HG03575 (cell line): ENCODE results near the gene DOK1.
"Not testable (repeated sequence)": the region's sequence is repeated elsewhere in the genome, so short reads cannot be mapped to it uniquely, and the experiment has no call there.

ENCODE experiments used
- ATAC-seq: cut with Tn5 transposase; IDR thresholded peaks from one replicate; pipeline ENCODE4 v1.9.1; 2021; ENCODE audit not compliant: unreplicated experiment, insufficient number of reproducible peaks, low FRiP score; ENCODE audit errors: extremely low read depth

The DOK1 gene

DNA sequence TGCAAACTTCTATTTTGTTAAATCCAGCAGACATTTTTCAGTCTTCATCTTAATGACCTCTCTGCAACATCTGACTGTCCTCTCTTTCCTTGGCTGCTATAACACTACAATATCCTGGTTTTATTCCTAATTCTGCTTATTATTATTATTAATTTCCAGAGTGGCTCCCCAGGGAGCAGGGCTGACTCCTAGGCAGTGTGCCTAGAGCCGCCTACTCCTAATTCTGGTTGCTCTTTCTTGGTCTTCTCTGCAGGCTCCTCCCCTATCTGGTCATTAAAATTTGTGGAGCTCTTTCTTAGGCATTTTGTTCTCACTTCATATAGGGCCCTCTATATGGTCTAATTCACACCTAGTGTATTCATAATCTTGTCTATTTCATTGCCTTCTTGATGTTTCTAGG is 11.5 kb upstream of the DOK1 start:
- ATAC-seq, result no peak

DNA sequence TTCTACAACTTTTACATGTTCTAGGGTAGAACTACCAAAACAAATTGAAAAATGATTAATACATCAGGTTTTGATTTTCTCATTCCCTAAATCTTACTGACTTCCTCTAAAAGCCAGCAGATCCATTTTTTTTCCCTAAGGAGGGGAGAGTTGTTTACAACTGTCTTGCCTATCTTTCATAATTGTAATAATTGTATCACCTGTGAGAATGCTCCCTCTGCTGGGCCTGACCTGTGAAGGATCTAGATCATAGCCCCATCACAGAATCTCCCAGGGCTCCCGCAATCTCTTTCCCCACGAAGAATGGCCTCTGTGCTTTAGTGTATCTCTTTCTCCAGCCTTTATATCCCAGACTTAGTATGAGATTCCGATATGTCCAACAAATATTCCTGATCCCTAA is 9.9 kb upstream of the DOK1 start:
- no peak for ATAC-seq

DNA sequence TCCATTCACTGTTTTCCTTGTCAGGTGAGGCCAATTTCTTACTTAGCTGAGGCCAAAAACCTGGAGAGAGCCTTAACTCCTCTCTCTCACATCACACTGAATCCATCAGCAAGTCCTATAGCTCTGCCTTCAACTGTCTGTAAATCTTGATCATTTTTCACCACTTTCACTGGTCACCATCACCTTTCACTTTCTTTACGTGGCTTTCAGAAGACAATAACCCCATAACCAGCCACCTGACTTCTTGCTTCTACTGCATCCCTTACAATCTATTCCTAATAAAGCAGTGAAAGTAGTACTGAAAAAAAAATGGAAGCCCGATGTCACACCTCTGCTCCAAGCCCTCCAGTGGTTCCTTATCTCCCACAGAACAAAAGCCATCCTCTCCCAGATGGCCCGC is 8.5 kb upstream of the DOK1 start:
- ATAC-seq, result no peak

DNA sequence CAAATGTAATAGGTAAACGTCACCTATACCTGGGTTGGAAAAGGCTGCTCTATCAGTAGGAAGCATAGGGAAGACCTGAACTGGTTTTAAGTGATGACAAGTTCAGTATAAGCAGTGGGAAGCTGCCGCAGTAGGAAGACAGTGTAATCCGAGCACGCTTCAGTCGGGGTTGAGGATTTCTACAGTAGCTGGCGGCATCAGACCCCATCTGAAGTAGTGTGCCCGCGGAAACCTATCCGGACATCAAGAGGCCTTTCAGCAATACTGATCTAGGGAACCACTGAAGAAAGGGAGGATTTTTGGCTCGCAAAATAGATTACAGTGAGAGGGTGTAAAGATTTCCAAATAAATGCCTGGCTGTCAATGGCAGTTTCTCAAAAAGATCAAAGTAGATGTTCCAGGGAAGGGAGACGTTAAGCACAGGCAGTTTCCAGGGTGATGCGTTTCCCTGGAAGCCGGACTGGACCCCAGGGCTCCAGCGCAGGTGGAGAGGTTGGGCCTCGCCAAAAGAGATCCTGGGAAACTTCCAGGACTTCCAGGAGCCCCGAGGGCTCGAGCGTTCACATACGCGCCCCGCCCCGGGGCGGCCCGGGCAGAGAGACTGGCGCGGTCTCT is 6.1 kb upstream of the DOK1 start:
- ATAC-seq, result no peak

DNA sequence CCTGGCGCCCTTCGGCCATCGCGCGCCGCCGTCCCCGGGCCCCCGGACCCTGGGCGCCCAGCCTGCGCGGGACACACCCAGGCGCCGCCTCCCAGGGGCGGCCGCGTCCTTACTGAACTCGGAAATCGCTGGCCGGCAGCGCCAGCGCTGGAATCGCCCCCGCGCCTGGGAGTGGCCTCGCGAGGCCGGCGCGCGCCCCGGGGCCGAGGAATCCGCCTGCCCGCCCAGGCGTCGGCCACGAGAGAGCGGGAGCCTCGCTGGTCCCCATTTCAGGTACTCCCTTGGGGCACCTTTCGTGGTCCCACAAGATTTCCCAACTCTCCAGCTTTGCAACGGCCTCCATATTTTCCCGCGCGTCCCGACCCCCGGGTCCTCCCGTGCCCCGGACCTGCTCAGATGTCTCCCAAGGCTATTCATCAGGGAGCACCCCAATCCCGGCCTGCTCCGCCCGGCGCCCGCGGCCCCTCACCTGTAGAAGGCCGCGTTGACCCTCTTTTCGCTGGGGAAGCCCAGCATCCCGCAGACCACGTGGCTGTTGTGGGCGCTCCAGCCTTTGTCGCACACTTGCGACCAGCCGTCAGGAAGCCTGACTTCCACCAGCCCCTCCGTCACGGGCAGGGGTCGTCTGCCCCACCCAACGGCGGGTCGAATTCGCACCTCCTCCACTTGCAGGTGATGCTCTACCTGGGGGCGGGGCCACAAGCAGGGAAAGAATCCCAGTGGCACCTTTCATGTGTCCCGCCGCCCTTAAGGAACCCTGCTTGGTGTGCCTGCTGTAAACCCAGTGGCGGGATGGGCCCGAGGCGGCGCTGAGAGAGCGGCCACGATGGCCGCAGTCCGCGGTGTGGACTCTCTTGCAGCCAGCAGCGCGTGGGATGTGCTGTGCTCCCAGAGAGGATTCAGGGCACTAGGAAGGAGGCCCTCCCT is 5.4 kb upstream of the DOK1 start:
- no peak for ATAC-seq

DNA sequence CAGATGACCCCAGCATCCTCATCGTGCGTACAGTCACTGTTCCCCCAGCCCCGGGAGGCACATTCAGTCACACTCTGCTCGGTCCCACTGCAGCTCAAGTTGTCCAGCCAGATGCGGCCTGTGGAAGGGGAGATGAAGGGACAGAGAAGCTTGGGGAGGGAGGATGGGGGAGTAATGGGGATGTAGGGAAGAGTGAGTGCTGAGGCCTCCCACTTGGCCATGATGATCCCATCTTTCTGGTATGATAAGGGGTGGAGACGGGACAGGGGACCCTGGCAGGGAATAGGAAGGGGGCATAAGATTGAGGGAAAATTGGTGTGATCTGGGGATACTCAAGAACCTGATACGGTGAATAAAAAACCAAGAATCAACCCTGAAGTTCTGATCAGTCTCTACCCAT is 4.3 kb upstream of the DOK1 start:
- ATAC-seq, result no peak

DNA sequence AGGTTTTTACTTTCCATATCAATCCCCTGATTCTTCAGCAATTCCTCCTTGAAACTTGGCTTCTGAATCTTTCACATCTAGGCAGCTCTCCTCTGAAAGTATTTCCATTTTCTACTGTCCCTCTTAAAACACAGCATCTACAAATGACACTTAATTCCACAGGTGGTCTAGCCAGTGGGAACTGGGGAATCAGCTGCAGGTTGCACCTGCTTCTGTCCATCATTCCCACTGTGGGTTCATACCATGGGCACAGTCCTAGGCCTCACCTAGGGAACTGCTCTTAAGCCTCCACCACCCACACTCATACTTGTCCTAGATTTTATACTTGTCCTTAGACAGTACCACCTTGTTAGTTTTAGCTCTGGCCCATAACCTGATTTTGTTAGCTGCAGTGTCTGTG is 3.0 kb upstream of the DOK1 start:
- ATAC-seq, result no peak

DNA sequence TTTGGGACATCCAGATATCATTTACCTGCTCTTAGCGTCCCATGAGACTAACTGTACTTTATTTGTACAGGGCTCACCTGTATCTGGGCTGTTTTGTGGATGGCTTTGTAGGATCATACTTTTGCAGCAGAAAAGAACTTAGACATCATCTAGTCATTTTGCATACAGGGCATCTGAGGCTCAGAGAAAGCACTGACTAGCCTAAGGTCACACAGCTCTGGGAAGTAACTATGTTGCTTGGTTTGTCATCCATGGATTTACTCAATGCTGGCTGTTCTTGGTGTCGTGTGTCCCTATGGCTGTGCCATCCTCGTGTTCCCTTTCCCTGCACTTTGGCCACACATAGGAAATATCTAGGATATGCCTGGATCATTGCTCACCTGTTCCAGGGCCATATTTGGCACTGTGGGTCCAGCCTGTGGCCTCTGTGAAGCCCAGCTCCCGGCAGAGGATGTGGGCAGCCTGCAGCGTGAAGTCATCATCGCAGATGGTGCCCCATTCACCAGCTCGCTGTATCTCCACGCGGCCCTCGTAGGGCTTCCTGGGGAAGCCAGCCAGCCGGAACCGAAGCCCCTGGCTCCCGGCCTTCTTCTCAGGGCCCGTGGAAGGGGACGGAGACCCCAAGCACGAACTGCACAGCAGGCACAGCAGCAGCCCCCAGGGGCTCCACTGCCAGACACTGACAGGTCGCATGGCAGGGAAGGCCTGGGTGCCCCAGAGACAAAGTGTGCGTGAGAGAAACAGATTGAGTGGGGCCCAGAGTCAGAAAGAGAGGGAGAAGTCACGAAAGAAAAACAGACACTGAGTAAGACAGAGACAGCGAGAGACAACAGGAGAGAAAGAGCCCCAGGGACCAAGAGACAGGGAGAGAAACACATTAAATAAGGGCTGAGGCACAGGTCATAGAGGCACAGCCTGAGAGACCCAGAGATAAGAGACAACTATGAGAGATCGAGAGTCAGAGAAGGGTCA is 2.3 kb upstream of the DOK1 start:
- ATAC-seq, result no peak

DNA sequence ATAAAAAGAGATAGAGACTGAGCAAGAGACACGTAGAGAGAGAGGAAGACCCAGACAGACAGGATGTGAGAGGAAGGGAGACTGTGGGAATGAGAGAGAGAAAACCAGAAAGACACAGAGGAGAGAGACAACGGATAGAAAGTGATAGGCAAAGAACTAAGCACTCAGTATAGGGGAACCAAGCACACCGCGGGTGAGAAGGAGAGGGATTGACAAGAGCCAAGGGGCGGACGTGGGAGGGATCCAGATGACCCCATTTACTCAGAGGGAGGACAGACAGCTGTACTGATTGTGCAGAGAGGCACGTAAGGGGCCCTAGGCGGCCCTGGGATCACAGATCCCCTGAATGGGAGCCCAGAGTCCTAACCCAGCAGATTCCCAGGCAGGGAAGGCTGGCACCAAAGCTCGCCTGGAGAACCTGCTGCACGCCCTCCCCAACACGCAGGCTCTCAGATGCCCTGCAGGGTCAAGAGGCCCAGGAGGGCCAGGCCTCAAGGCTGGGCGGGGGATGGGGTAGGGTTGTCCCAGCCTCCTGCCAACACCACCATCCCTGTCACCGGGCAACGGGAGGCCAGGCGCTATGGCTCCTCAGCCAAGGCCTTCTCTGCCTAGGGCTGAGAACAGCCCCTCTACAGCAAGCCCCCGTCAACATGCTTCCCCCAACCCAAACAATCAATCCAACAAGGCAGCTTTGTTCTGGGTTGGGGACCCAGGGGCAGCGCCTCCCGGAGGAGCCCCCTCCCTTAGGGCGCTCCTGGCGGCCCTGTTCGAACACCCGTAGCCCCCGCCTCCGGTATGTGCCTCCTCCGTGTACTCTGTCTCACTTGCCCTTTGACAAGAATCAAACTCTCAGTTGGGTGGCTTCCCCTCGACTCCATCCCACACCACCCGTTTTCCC is 1.4 kb upstream of the DOK1 start:
- ATAC-seq, result no peak

DNA sequence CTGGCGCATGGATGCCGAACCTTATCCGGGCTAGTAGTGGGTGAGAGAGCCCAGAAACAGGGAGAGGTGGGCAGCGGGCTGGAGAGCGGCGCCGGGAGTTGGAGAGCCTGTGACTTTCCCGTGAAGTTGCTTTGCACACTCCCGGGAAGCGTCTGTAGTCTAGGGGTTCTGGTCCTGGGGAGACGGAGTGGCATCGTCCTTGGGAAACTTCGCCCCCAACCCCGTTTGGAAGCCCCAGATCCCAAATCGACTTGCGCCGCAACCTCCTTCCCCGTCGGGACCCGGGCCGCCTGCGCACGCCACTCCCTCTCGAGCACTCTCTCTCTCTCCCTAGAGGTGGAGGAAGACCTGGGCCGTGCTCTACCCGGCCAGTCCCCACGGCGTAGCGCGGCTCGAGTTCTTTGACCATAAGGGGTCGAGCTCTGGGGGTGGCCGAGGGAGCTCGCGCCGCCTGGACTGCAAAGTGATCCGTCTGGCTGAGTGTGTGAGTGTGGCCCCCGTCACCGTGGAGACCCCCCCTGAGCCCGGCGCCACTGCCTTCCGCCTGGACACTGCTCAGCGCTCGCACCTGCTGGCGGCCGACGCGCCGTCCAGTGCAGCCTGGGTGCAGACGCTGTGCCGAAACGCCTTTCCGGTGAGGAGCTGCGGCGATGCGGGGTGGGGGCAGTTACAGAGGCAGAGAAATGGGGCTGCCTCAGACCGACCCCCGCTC is 456 bp downstream of the DOK1 start:
- ATAC-seq, result no peak

DNA sequence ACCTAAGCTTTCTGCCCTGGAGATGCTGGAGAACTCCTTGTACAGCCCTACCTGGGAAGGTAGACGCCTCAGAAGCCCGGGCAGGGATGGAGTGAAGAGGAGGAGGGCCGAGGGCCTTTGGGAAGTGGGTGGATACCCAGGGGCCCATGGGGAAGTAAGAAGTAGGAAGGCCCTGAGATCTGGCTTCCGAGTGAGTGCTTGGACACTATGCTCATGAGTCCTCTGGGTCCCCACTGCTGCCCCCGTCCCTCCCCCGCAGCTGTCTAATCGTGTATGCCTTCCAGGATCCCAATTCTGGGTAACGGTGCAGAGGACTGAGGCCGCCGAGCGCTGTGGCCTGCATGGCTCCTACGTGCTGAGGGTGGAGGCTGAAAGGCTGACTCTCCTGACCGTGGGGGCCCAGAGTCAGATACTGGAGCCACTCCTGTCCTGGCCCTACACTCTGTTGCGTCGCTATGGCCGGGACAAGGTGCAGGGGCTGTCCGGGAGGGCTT is 1.1 kb downstream of the DOK1 start:
- ATAC-seq, result no peak

DNA sequence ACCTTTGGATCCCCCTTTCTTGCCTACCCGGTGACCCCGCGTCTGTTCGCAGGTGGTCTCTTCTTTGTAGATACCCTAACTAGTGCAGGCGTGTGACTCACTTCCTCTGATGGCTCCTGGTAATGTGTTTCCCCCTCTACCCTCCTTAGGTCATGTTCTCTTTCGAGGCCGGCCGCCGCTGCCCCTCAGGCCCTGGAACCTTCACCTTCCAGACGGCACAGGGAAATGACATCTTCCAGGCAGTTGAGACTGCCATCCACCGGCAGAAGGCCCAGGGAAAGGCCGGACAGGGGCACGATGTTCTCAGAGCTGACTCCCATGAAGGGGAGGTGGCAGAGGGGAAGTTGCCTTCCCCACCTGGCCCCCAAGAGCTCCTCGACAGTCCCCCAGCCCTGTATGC is 1.6 kb downstream of the DOK1 start:
- no peak for ATAC-seq

DNA sequence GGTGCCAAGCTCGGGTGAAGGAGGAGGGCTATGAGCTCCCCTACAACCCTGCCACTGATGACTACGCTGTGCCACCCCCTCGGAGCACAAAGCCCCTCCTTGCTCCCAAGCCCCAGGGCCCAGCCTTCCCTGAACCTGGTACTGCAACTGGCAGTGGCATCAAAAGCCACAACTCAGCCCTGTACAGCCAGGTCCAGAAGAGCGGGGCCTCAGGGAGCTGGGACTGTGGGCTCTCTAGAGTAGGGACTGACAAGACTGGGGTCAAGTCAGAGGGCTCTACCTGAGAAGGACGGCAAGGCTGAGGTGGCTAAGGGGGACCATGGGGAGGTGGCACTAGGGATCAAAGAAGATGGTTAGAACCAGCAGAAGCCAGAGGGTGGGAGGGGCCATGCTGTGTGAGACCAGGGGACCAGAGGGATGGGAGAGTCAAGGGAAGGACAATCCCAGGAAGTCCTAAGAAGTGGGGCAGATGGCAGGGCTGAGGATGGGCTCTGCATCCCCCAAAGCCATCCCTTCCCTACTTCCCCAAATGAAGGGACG is 2.4 kb downstream of the DOK1 start:
- no peak for ATAC-seq

DNA sequence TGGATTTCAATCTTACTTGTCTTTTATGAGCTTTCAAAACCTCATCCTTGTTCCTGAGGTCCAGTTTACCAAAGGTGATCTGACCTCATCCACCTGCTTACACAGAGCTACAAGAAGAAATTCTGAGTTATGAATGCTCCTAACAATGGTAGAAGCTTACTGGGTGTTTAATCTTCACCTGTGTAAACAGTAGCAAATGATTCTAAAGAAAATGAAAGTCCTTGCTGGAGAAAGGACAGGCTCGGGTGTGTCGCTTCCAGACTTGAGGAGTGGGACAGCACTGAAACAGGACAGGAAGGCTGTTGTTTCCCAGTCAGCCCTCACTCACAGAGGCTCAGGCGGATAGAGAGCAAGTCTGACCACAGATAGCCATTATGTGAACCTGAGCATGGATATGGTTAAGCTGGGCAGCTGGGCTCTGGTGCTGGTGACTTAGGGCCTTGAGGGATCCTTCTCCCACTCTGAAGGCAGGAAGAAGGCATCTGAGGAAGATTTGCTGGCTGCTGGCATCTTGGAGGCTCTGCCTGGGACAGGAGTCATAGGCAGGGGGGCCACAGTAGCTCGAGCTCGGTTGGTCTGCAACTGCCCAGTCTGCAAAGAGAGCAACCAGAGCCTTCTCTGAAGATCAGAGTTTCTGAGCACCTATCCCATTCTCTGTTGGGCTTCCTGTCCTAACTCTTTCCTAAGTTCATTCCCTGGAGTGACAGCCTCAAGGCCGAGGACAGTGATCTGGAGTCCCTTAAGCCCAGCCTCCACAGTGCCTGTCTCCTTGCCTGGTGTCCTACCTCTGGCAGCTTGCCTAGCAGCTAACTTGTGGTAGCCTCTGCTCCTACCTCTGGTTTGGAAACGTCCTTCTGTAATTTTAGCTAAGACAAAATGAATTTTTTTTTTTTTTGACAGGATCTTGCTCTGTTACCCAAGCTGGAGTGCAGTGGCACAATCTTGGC is 4.0 kb downstream of the DOK1 start:
- ATAC-seq, result no peak

DNA sequence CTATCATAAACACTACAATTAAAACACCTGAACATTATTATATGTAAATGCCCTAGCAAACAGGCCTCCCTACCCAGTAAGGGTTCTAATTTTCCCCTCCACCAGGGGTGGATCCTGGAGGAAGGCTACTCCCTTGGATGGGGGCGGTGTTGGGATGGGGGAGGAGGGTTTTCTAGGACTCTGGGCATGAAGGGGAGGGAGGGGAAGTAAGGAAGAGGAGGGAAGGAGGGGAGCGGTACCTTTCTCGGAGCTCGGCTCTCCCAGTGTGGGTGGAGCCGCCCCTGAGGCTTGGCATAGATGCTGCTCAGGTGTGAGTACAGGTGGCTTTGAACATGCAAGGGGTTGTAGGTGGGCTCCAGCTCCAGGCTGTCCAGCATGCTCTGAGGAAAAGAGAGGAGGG is 5.4 kb downstream of the DOK1 start:
- ATAC-seq, result no peak

DNA sequence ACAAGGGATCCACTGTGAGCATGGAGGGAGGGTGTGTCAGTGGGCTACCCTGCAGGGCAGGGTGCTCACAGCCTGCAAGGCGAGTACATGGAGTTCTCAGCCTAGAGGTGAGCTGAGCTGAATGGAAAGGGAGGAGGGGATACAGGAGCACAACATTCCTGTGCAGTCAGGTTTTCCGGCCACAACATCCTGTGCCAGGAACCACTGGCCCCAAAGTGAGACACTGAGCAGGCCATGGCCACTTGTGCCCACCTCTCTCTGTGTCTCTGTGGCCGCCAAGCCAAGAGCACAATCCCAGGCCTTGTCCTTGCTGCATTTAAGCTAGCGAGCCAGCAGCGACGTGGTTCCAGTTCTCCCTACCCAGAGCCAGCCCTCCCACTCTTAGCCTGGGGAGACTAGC is 6.1 kb downstream of the DOK1 start:
- ATAC-seq, result no peak

DNA sequence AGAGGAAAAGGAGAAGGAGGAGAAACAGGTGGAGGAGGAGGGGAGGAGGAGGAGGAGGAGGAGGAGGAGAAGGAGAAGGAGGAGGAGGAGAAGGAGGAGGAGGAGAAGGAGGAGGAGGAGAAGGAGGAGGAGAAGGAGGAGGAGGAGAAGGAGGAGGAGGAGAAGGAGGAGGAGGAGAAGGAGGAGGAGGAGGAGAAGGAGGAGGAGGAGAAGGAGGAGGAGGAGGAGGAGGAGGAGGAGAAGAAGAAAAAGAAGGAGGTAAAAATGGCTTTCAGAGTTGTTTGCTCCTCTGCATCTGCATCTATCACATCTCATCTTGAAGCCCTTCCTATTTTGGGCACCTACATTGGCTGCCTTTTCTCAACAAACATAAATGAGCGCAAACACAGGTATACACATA is 6.5 kb downstream of the DOK1 start:
- not testable (repeated sequence) for ATAC-seq
